ENCODE measurements around the gene HEY2. TPM values are rescaled to one million over a fixed set of nuclear protein-coding genes. Genes with fewer than 3 reads are reported as not detected.

Gene HEY2
- total and polyA plus RNA-seq, 8 donors: 1.3 to 2.9 (median 1.9) TPM

DNA sequence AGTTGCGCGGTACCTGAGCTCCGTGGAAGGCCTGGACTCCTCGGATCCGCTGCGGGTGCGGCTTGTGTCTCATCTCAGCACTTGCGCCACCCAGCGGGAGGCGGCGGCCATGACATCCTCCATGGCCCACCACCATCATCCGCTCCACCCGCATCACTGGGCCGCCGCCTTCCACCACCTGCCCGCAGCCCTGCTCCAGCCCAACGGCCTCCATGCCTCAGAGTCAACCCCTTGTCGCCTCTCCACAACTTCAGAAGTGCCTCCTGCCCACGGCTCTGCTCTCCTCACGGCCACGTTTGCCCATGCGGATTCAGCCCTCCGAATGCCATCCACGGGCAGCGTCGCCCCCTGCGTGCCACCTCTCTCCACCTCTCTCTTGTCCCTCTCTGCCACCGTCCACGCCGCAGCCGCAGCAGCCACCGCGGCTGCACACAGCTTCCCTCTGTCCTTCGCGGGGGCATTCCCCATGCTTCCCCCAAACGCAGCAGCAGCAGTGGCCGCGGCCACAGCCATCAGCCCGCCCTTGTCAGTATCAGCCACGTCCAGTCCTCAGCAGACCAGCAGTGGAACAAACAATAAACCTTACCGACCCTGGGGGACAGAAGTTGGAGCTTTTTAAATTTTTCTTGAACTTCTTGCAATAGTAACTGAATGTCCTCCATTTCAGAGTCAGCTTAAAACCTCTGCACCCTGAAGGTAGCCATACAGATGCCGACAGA is 9.9 kb downstream of the HEY2 start:
- H3K4me1 ChIP-seq: peaks cover 0 to 3% (median 0%) of the 10 kb centered on the region in 3 donors
- TF ChIP-seq, protein P1, sequence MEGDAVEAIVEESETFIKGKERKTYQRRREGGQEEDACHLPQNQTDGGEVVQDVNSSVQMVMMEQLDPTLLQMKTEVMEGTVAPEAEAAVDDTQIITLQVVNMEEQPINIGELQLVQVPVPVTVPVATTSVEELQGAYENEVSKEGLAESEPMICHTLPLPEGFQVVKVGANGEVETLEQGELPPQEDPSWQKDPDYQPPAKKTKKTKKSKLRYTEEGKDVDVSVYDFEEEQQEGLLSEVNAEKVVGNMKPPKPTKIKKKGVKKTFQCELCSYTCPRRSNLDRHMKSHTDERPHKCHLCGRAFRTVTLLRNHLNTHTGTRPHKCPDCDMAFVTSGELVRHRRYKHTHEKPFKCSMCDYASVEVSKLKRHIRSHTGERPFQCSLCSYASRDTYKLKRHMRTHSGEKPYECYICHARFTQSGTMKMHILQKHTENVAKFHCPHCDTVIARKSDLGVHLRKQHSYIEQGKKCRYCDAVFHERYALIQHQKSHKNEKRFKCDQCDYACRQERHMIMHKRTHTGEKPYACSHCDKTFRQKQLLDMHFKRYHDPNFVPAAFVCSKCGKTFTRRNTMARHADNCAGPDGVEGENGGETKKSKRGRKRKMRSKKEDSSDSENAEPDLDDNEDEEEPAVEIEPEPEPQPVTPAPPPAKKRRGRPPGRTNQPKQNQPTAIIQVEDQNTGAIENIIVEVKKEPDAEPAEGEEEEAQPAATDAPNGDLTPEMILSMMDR (IDR thresholded peaks at IDR 0.05): no peak
- 88 to 89% methylated on average over 42 of the region's 42 CpGs for WGBS, 2 donors
- intact Hi-C loops (cut with DNase I): no loop called here
- ATAC-seq: no peak
- H3K9me3 ChIP-seq: no peaks in the 10 kb centered on the region
- H3K27me3 ChIP-seq: no peaks in the 10 kb centered on the region
- DNase-seq: peak in 2 of 6 donors; percentile 11 to 56
- no peak overlapping the region for H3K27ac ChIP-seq
- FAIRE-seq: no peak
- no peak overlapping the region for H3K4me3 ChIP-seq
- H3K36me3 ChIP-seq: peaks cover 0 to 3% (median 0%) of the 10 kb centered on the region in 3 donors

DNA sequence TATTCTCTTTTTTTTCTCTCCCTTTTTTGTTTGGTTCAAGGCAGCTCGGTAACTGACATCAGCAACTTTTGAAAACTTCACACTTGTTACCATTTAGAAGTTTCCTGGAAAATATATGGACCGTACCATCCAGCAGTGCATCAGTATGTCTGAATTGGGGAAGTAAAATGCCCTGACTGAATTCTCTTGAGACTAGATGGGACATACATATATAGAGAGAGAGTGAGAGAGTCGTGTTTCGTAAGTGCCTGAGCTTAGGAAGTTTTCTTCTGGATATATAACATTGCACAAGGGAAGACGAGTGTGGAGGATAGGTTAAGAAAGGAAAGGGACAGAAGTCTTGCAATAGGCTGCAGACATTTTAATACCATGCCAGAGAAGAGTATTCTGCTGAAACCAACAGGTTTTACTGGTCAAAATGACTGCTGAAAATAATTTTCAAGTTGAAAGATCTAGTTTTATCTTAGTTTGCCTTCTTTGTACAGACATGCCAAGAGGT is 10.6 kb downstream of the HEY2 start:
- Histone ChIP-seq H3K36me3 (peaks cover 0 to 3% (median 0%) of the 10 kb centered on the region in 3 donors), H3K4me3 (no peak overlapping the region), H3K27ac (no peak overlapping the region), H3K4me1 (no peaks in the 10 kb centered on the region), H3K27me3 (no peaks in the 10 kb centered on the region), H3K9me3 (no peaks in the 10 kb centered on the region)
- FAIRE-seq (no peak), ATAC-seq (no peak), DNase-seq (no peak)
- intact Hi-C loops (cut with DNase I): loop anchor here in 1 of 3 donors (10.0 kb wide), 1 partner anchor 455 kb away; the partner anchor contains the start of gene HDDC2
- TF ChIP-seq, protein P1 (IDR thresholded peaks at IDR 0.05): no peak
- 87 to 88% methylated on average over 5 of the region's 5 CpGs for WGBS, 2 donors

DNA sequence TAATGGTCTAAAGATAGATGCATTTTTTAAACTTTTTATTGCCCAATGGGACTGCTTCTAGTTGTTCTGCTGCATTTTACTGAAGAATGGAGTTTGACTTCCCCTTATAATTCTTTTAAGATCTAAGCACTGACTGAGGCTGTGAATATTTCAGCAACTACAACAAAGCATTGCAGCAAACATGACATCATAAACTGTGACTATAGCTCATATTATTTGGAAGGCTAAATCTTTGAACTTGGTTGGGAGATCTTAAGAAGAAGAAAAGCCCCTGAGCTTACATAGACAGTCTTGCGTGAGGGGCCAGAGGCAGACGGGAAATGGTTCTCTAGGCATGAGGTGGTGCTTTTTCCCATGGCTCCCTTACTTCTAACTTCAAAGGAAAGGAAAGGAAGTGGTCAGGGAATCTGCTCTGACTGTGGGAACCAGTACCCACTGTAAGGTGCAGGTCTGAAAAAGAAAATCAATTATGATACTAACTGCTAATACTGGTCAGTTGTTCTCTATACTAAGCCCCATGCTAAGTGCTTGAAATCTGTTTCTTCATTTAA is 14.8 kb downstream of the HEY2 start:
- WGBS, 2 donors: 86 to 87% methylated on average over 2 of the region's 2 CpGs
- H3K4me3 ChIP-seq: no peak overlapping the region
- peaks cover 0 to 3% (median 0%) of the 10 kb centered on the region in 3 donors for H3K36me3 ChIP-seq
- DNase-seq: no peak
- no peaks in the 10 kb centered on the region for H3K4me1 ChIP-seq
- intact Hi-C loops (cut with DNase I): loop anchor here in 1 of 3 donors (10.0 kb wide), 1 partner anchor 459 kb away; the partner anchor contains the start of gene HDDC2
- no peak for FAIRE-seq
- H3K27me3 ChIP-seq: no peaks in the 10 kb centered on the region
- H3K9me3 ChIP-seq: no peaks in the 10 kb centered on the region
- no peak overlapping the region for H3K27ac ChIP-seq
- no peak for ATAC-seq
- TF ChIP-seq, protein P1 (IDR thresholded peaks at IDR 0.05): no peak

DNA sequence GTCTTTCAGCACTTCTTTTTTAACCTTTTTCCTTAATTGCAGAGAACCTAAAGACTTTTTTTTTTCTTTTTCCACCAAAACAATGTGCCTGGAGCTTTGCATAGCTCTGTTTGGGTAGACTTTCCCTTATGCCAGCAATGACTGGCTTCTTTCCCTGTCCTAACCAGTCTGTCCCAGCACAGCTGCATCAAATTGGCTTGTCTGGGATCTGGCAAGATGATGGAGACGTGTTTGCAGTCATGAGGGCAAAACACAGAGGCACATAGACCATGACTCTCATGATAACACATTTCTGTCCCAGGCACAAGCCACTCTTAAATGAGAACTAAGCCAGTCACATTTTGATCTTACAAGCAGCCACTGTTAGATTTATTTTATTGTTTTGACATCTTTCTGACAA is 16.5 kb downstream of the HEY2 start:
- 50% methylated on average over 1 of the region's 1 CpG for WGBS, 2 donors
- DNase-seq: no peak
- H3K4me3 ChIP-seq: no peak overlapping the region
- intact Hi-C loops (cut with DNase I): loop anchor here (5.0 to 10.0 kb wide), 3 partner anchors 454 to 461 kb away; partner anchors contain the start of gene HDDC2 (in 1 of the 3)
- no peak overlapping the region for H3K27ac ChIP-seq
- no peaks in the 10 kb centered on the region for H3K4me1 ChIP-seq
- no peaks in the 10 kb centered on the region for H3K9me3 ChIP-seq
- ATAC-seq: no peak
- no peaks in the 10 kb centered on the region for H3K36me3 ChIP-seq
- no peaks in the 10 kb centered on the region for H3K27me3 ChIP-seq
- FAIRE-seq: no peak
- TF ChIP-seq, protein P1 (IDR thresholded peaks at IDR 0.05): no peak

Data from pancreas (tissue), 10 donors.